Measurements from ENCODE around the gene FNDC1.

- TF ChIP-seq CTCF (IDR thresholded peaks at IDR 0.05) (no peak), EZH2 (IDR thresholded peaks at IDR 0.05; ENCODE audit: borderline replicate concordance, insufficient read depth, low read depth, low read length, poor library complexity, severe bottlenecking) (no peak)
Measured at GRCh38 chr6:159142531-159142930, 26.7 kb upstream of the FNDC1 start.

All from B cell (primary cell).